HG03045 (cell line): Measurements from ENCODE around the gene KIAA1328.
"Not testable (repeated sequence)": the region's sequence is repeated elsewhere in the genome, so short reads cannot be mapped to it uniquely, and the experiment has no call there.

Experiments
- ATAC-seq: cut with Tn5 transposase; IDR thresholded peaks from one replicate; pipeline ENCODE4 v1.9.1; 2021; ENCODE audit warnings: mild to moderate bottlenecking, moderate library complexity; ENCODE audit not compliant: unreplicated experiment

KIAA1328 gene

DNA sequence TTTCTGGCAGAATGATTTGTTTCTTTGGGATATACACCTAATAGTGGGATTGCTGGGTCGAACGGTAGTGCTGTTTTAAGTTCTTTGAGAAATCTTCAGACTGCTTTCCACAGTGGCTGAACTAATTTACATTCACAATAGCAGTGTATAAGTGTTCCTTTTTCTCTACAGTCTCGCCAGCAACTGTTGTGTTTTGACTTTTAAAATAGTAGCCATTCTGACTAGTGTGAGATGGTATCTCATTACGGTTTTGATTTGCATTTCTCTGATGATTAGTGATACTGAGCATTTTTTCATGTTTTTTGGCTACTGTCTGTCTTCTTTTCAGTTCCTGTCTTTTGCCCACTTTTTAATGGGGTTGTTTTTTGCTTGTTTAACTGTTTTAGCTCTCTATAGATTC lies 306.2 kb downstream of the KIAA1328 start:
- ATAC-seq: no peak

GRCh38 chr18:37138456-37138855 lies 309.5 kb downstream of the KIAA1328 start:
- no peak for ATAC-seq

GRCh38 chr18:37139876-37140275 lies 310.9 kb downstream of the KIAA1328 start:
- no peak for ATAC-seq

DNA sequence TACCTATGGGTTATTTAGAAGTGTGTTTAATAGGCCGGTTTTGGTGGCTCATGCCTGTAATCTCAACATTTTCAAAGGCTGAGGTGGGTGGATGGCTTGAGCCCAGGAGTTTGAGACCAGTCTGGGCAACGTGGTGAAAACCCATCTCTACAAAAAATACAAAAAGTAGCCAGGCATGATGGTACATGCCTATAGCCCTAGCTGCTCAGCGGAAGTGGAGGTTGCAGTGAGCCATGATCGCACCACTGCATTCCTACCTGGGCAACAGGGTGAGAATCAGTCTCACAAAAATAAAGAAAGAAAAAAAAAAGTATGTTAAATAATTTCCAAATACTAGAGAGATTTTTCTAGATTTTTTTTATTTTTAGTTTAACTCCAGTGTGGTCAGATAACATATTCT lies 316.0 kb downstream of the KIAA1328 start:
- ATAC-seq: no peak

DNA sequence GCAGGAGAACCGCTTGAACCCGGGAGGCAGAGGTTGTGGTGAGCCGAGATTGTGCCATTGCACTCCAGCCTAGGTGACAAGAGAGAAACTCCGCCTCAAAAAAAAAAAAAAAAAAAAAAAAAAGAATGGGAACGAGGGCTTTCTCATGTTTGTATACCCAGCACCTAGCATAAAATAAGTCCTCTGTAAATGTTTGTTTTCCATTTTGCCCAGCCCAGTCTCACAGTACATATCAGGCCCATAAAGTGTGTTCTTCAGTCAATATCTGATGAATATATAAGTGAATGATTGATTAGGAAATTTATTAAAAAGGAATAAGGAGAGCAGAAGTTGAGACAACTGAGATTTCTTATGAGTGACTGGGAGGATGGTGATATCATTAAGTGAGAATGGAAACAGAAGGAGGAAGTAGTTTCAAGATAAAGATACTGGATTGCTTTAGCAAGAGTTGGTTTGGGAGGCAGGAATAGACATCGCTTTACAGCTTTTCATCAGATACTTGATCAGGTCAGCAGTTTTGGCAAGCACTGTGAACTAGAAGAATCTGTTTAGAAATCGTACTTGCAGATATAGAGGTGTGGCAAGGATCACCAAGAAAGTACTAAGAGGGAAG lies 327.5 kb downstream of the KIAA1328 start:
- no peak for ATAC-seq

DNA sequence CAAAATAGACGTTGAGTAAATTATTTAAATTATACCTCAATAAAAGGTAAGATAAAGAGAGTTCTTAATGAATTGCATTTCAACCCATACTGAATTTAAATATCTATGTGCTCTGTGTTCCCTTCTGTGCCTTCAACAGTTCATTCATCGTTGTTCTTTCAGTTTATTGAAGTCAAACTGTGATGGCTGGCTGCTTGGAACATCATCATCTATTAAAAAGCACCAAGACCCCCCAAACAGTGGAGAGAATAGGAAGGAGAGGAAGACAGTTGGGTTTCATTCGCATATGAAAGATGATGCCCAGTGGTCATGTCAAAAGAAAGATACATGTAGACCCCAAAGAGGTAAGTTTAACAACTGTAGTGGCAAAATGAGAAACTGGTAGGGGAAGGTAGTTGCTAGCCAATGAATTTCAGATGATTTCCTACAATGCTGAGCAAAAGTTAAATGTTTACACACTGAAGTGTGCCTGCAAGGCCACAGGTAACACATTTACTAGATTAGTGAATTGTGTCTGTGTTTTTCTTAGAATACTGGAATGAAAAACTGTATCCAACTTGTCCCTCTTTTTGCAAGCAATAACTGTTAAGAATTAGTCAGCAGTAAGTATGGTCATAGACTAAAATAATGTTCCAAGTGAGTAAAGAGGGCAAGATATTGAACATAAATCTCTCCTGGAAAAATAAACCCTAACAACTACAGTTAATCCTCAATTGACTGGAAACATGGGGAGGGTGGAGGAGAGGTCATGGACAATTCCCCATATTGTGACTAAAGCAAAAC lies 331.3 kb downstream of the KIAA1328 start:
- no peak for ATAC-seq

- ATAC-seq: no peak
These were observed 332.6 kb downstream of the KIAA1328 start for GRCh38 chr18:37161491-37161890.

DNA sequence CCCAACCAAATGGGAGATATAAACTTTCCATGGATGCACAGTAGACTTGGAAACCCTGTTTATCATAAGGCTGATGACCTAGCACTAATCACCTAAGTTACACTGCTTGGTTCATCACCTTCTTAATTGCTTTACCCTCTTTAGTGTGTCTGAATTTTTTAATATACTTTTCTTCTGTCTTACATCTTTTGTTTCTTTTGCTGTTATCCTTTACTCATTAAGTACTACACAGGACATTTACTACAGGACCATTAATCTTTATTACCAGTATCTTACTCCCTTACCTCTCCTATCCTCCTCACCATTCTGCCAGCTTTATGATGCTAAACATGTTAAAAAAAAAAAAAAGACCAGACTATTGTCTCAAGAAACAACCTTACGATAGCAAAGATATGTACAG lies 333.6 kb downstream of the KIAA1328 start:
- no peak for ATAC-seq

- ATAC-seq: no peak
These were observed 334.2 kb downstream of the KIAA1328 start for GRCh38 chr18:37163119-37163518.

GRCh38 chr18:37166491-37166890 lies 337.6 kb downstream of the KIAA1328 start:
- no peak for ATAC-seq

DNA sequence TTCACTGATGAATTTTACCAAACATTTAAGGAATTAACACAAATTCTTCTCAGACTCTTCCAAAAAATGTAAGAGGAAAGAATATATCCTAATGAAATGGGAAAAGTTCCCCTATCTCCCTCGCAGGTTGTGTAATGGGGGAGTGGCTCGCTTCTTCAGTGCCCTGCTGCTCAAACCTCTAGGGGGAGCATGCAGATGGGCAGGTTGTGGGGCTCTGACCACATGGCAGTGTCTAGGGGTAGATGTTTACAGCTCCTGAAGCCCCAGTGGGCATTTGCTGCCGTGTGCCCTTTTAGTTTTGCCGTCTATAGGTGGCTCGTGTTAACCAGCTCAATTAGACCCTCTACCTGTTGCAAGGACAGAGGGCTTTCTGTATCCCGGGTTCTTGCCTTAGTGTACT lies 338.0 kb downstream of the KIAA1328 start:
- ATAC-seq: not testable (repeated sequence)

- no peak for ATAC-seq
These were observed 342.1 kb downstream of the KIAA1328 start for GRCh38 chr18:37170984-37171383.

- no peak for ATAC-seq
These were observed 344.5 kb downstream of the KIAA1328 start for GRCh38 chr18:37173384-37173783.

- no peak for ATAC-seq
These were observed 347.0 kb downstream of the KIAA1328 start for GRCh38 chr18:37175727-37176620.

GRCh38 chr18:37176621-37176934 lies 347.7 kb downstream of the KIAA1328 start:
- no peak for ATAC-seq

GRCh38 chr18:37179384-37179783 lies 350.5 kb downstream of the KIAA1328 start:
- no peak for ATAC-seq

DNA sequence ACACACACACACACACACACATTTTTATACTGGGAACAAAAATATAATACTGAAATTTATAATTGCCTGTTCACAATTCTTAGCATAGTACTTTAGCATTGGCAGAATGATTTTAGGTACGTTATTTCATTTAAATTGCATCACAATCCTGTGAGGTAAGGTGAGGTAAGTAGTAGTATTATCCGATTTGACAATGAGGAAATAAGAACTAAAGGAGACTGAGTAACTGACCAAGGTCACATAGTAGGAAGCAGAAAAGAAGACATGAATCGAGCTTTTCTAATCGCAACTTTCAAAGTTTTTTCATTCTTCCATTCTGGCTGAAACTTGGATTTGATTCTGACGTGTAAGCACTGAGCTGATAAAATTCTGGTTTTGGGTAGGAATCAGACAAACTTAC lies 351.2 kb downstream of the KIAA1328 start:
- no peak for ATAC-seq

GRCh38 chr18:37182340-37183135 lies 353.6 kb downstream of the KIAA1328 start:
- no peak for ATAC-seq

DNA sequence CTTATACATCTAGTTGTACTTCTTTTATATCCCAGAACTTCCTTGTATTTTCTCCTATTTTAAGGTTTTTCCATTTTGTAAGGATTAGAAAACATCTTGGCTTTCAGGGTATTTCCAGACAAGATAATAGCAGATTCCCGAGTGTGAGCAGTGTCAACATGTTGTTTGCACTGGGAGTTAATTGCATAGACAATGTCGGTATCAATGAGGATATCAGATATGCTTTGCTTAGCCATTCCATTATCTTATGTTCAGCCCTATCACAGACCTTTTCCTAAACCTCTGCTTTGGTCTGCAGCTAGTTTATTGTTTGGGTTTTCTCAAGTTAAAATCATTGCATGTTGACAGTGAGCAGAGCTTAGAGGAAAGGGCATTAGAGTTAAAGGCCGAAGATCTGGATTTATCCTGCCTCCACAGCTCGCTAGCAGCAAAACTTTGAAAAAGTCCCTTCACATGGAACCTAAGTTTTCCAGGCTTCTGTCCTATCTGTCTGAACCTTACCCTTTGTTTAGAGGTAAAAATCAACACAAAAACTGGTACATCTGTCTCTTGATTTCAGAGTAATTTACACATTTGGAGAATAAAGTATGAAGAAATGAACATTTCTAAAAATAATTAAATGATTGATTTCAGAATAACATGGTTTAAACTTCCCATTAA lies 355.4 kb downstream of the KIAA1328 start:
- no peak for ATAC-seq

GRCh38 chr18:37188016-37188791 lies 359.3 kb downstream of the KIAA1328 start:
- ATAC-seq: no peak
